ENCODE measurements around the gene CDC42BPA.
"Not testable (repeated sequence)": the region's sequence is repeated elsewhere in the genome, so short reads cannot be mapped to it uniquely, and the experiment has no call there.

Gene CDC42BPA

GRCh38 chr1:227210604-227211003, 107.7 kb downstream of the CDC42BPA start:
- no peak for FAIRE-seq

- FAIRE-seq, result no peak
Measured at GRCh38 chr1:227197064-227197463, 121.2 kb downstream of the CDC42BPA start.

GRCh38 chr1:227192163-227192562, 126.1 kb downstream of the CDC42BPA start:
- FAIRE-seq, result no peak

- no peak for FAIRE-seq
Measured at GRCh38 chr1:227191607-227192006, 126.7 kb downstream of the CDC42BPA start.

GRCh38 chr1:227190321-227190720, 128.0 kb downstream of the CDC42BPA start:
- no peak for FAIRE-seq

- FAIRE-seq, result no peak
Measured at GRCh38 chr1:227185291-227185690, 133.0 kb downstream of the CDC42BPA start.

GRCh38 chr1:227182012-227182411, 136.3 kb downstream of the CDC42BPA start:
- FAIRE-seq, result no peak

- no peak for FAIRE-seq
Measured at GRCh38 chr1:227175611-227176010, 142.7 kb downstream of the CDC42BPA start.

- no peak for FAIRE-seq
Measured at GRCh38 chr1:227174164-227174563, 144.1 kb downstream of the CDC42BPA start.

- peak; percentile 81 for FAIRE-seq
Measured at GRCh38 chr1:227170361-227171166, 147.7 kb downstream of the CDC42BPA start.

GRCh38 chr1:227169343-227169742, 148.9 kb downstream of the CDC42BPA start:
- no peak for FAIRE-seq

GRCh38 chr1:227167276-227168101, 150.8 kb downstream of the CDC42BPA start:
- FAIRE-seq, result no peak

GRCh38 chr1:227166559-227166958, 151.7 kb downstream of the CDC42BPA start:
- FAIRE-seq, result no peak

- FAIRE-seq, result no peak
Measured at GRCh38 chr1:227161470-227161869, 156.8 kb downstream of the CDC42BPA start.

GRCh38 chr1:227156520-227156919, 161.8 kb downstream of the CDC42BPA start:
- no peak for FAIRE-seq

GRCh38 chr1:227155688-227156087, 162.6 kb downstream of the CDC42BPA start:
- FAIRE-seq, result no peak

- peak; percentile 82 for FAIRE-seq
Measured at GRCh38 chr1:227155004-227155403, 163.3 kb downstream of the CDC42BPA start.

- no peak for FAIRE-seq
Measured at GRCh38 chr1:227152525-227152924, 165.8 kb downstream of the CDC42BPA start.

- no peak for FAIRE-seq
Measured at GRCh38 chr1:227140376-227140775, 177.9 kb downstream of the CDC42BPA start.

GRCh38 chr1:227136210-227136820, 182.0 kb downstream of the CDC42BPA start:
- no peak for FAIRE-seq

GRCh38 chr1:227134686-227135314, 183.5 kb downstream of the CDC42BPA start:
- peak; percentile 51 for FAIRE-seq

- FAIRE-seq, result not testable (repeated sequence)
Measured at GRCh38 chr1:227132695-227133094, 185.6 kb downstream of the CDC42BPA start.

GRCh38 chr1:227131193-227131592, 187.1 kb downstream of the CDC42BPA start:
- peak; percentile 12 for FAIRE-seq

All from endometrium (tissue), 2 donors.